BLaER1 (cell line): ENCODE results near the gene FOXF1.
A peak's percentile ranks its signal among the peaks of the same experiment; 100 is the strongest.

Source experiments
- H3K27ac ChIP-seq: shearing (Covaris generic); formaldehyde crosslinking; 2 replicates; pipeline ENCODE4 v1.8.1; 2022
- H3K27me3 ChIP-seq: shearing (Covaris generic); formaldehyde crosslinking; 2 replicates; pipeline ENCODE4 v1.8.1; 2022
- H3K36me3 ChIP-seq: shearing (Covaris generic); formaldehyde crosslinking; 2 replicates; pipeline ENCODE4 v1.8.1; 2022
- H3K4me1 ChIP-seq: shearing (Covaris generic); formaldehyde crosslinking; 2 replicates; pipeline ENCODE4 v1.8.1; 2022
- H3K4me2 ChIP-seq: shearing (Covaris generic); formaldehyde crosslinking; 2 replicates; pipeline ENCODE4 v1.8.1; 2022
- H3K4me3 ChIP-seq: shearing (Covaris generic); formaldehyde crosslinking; 2 replicates; pipeline ENCODE4 v1.8.1; 2022
- H3K9ac ChIP-seq: shearing (Covaris generic); formaldehyde crosslinking; 2 replicates; pipeline ENCODE4 v1.8.1; 2022
- H3K9me3 ChIP-seq: shearing (Covaris generic); formaldehyde crosslinking; 2 replicates; pipeline ENCODE4 v1.8.1; 2022
- H4K20me1 ChIP-seq: shearing (Covaris generic); formaldehyde crosslinking; 2 replicates; pipeline ENCODE4 v1.8.1; 2022
- Cebpa-rat ChIP-seq: shearing (Covaris generic); IDR thresholded peaks from 2 replicates; pipeline ENCODE4 v1.8.1; 2022

FOXF1 gene

GRCh38 chr16:86563469-86564345 is 53.4 kb downstream of the FOXF1 start:
- H3K4me3 ChIP-seq: no peak overlapping the region
- no peaks in the 10 kb centered on the region for H3K9me3 ChIP-seq
- peaks cover 20% of the 10 kb centered on the region for H4K20me1 ChIP-seq
- H3K27ac ChIP-seq: no peak overlapping the region
- H3K9ac ChIP-seq: no peak overlapping the region
- H3K4me1 ChIP-seq: peaks cover 11% of the 10 kb centered on the region; the same call in 1 of the 2 replicates
- peak overlapping the region; percentile 69 for H3K4me2 ChIP-seq
- H3K36me3 ChIP-seq: no peaks in the 10 kb centered on the region
- no peak for TF ChIP-seq Cebpa-rat
- H3K27me3 ChIP-seq: peaks cover 49% of the 10 kb centered on the region
